ENCODE measurements around the gene ZNF66.
A peak's percentile ranks its signal among the peaks of the same experiment; 100 is the strongest.
"Not testable (repeated sequence)": the region's sequence is repeated elsewhere in the genome, so short reads cannot be mapped to it uniquely, and the experiment has no call there.

ZNF66 gene

DNA sequence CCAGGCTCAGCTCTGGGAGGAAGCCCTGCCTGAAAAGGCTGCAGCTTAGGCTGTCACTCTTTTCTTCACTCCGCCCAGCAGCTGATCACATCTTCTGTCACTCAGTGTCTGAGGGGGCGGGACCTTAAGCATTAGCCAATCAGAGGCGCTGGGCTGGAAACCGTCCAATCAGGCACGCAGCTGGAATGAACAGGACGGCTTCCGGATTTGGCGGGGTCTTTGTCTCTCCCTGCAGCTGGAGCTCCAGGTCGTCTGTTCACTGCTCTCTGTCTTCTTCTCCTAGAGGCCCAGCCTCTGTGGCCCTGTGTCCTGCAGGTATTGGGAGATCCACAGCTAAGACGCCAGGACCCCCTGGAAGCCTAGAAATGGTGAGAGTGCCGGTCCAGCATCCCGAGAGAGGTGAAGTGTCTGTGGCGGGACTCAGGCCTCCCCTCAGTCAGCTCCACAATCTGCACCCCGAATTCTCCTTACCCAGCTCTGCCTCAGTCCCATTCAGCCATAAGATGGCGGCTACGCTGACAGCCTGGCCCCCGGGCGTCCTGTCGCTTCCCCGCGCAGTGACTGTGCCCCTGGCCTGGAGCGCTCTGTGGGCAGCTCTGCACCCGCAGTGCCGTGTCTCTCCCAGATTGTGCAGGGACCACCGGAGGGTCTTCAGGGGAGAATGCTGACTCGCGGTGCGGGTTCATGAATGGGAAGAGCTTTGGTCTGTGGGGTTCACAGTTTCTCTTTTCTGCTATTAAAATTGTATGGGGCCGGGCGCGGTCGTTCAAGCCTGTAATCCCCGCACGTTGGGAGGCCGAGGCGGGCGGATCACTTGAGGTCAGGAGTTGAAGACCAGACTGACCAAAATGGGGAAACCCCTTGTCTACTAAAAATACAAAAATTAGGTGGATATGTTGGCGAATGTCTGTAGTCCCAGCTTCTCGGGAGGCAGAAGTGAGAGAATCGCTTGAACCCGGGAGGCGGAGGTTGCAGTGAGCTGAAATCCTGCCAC lies at the start of gene ZNF66:
Gene ZNF66 (plus strand): TSS at position 222 of the 994 bp plus-strand sequence. CDS start 144 bp downstream, at position 366.
- no peaks in the 10 kb centered on the region for H3K36me3 ChIP-seq (ENCODE audit: insufficient read depth, low read length)
- no peak for TF ChIP-seq POLR2AphosphoS5 (IDR thresholded peaks at IDR 0.05; ENCODE audit: borderline replicate concordance, low read depth, low read length)
- no peak within 1 kb of the TSS for H3K27ac ChIP-seq
- no peaks in the 10 kb centered on the region for H3K9me3 ChIP-seq (ENCODE audit: low read depth, low read length)
- H3K9ac ChIP-seq (ENCODE audit: insufficient read length), result peak within 1 kb of the TSS; percentile 57
- peak; percentile 1 for DNase-seq (ENCODE audit: low read depth, low spot score)
- H3K4me3 ChIP-seq, result peak within 1 kb of the TSS; percentile 73

DNA sequence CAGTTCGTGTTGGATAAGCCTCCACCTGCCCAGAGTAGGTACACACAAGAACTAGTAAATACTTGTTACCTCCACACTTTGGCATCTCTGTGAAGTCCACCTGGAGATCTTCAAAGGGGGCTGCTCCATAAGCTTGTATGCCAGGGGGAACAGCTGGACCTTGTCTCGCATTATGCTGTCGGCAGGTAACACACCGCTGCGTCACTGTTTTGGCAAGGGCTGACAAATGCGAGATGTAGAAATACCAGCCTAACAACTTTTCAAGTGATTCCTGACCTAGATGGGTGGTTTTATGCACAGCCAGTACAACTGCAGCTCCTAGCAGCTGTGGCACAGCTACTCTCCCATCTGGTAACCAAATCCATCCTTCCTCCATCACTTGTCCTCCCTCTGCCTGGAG lies 25.9 kb upstream of the ZNF66 start:
- H3K27ac ChIP-seq; H3K9me3 ChIP-seq (ENCODE audit: low read depth, low read length); H3K36me3 ChIP-seq (ENCODE audit: insufficient read depth, low read length); H3K9ac ChIP-seq (ENCODE audit: insufficient read length); DNase-seq (ENCODE audit: low read depth, low spot score); H3K4me3 ChIP-seq: not testable (repeated sequence)

DNA sequence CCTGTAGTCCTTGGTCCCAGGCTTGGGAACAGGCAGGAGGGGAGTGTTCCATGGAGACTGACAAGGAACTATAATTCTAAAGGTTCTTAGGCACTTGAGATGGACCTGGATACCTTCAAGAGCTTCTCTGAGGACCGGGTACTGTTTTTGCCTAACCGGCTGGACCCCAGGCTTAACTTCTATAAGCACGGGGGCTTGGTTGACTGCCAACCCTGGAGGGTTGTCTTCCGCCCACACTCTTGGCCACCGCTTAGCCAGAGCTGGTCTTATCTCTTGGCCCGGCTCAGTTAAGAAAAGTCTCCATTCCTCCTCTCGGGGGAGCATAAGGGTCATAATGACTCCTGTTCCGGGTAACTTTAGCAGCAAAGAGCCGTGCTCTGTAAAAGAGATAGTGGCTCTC lies 23.8 kb upstream of the ZNF66 start:
- H3K4me3 ChIP-seq; H3K9me3 ChIP-seq (ENCODE audit: low read depth, low read length); H3K27ac ChIP-seq; DNase-seq (ENCODE audit: low read depth, low spot score); H3K9ac ChIP-seq (ENCODE audit: insufficient read length); H3K36me3 ChIP-seq (ENCODE audit: insufficient read depth, low read length): not testable (repeated sequence)

DNA sequence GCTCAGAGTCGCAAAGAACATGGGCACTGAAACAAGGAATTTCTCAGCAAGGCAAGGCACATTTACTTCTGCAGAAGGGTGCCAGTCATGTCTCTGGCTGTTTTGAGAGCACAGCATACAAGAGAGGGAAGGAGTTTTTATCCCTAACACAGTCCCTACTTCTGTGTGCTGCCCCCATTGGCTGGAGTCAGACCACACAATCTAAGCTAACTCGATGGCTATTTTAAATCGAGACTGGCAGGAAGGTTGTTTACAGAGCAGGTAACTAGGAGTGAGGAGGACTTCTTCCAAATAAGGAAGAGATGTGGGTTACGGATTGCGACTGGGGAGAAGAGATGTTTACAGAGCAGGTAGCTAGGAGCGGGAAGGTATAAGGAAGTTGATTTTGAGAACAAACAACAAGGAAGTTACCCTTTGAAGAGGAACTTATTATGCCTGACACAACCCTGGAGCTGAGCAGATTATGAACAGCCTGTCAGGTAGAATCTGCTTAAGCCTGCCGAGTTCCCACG lies 6.8 kb upstream of the ZNF66 start:
- DNase-seq (ENCODE audit: low read depth, low spot score); H3K4me3 ChIP-seq; H3K36me3 ChIP-seq (ENCODE audit: insufficient read depth, low read length); H3K9ac ChIP-seq (ENCODE audit: insufficient read length); H3K9me3 ChIP-seq (ENCODE audit: low read depth, low read length); H3K27ac ChIP-seq: not testable (repeated sequence)

DNA sequence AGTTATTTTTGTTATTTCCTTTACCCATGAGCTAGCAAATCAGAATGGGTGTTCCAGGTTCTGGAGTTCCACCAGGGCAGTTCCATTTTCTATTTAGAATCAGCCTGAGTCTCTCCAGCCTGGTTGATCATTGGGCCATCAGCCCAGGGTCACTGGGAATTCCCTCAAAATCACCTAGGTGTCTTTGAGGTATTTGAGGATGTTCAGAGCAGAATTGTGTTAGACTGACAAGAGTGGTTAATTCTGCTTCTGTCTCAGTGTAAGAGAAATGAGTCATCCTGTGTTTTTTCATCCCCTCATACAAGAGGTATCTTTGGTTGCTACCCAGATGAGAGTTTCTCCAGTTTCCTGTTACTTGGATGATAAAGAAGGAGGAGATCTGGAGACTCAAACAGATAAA lies 11.7 kb downstream of the ZNF66 start:
- H3K36me3 ChIP-seq (ENCODE audit: insufficient read depth, low read length), result no peaks in the 10 kb centered on the region; the same call in 1 of the 2 replicates
- no peak overlapping the region for H3K4me3 ChIP-seq
- H3K9ac ChIP-seq (ENCODE audit: insufficient read length), result no peak overlapping the region
- no peak for DNase-seq (ENCODE audit: low read depth, low spot score)
- no peak overlapping the region for H3K27ac ChIP-seq
- TF ChIP-seq POLR2AphosphoS5 (IDR thresholded peaks at IDR 0.05; ENCODE audit: borderline replicate concordance, low read depth, low read length) (no peak), EZH2 (IDR thresholded peaks at IDR 0.05) (no peak), FOXP2 (optimal IDR thresholded peaks at IDR 0.05; ENCODE audit: control extremely low read depth, extremely low read length, insufficient read depth) (no peak)
- H3K9me3 ChIP-seq (ENCODE audit: low read depth, low read length), result no peaks in the 10 kb centered on the region

DNA sequence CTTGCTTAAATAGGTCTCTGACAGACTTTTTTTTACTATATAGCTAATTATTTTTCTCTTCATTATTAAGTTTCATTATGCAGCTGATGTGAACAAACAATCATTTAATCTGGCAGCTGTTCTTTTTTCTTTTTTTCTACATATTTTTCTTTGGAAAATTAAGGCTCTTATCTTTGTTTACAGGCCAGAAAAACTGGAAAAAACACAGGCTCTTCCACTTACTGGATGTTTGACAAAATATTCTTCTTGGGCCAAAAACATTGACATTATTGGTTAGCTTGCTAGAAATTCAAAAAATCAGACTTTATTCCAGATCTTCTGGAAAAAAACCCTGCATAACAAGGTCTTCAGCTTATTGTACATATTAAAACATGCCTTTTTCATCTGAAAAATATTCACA lies 15.7 kb downstream of the ZNF66 start:
- H3K9me3 ChIP-seq (ENCODE audit: low read depth, low read length), result no peaks in the 10 kb centered on the region
- TF ChIP-seq POLR2AphosphoS5 (IDR thresholded peaks at IDR 0.05; ENCODE audit: borderline replicate concordance, low read depth, low read length) (no peak), FOXP2 (optimal IDR thresholded peaks at IDR 0.05; ENCODE audit: control extremely low read depth, extremely low read length, insufficient read depth) (no peak), EZH2 (IDR thresholded peaks at IDR 0.05) (no peak)
- H3K27ac ChIP-seq, result no peak overlapping the region
- no peak for DNase-seq (ENCODE audit: low read depth, low spot score)
- no peak overlapping the region for H3K4me3 ChIP-seq
- H3K36me3 ChIP-seq (ENCODE audit: insufficient read depth, low read length), result no peaks in the 10 kb centered on the region
- no peak overlapping the region for H3K9ac ChIP-seq (ENCODE audit: insufficient read length)

GRCh38 chr19:20806311-20807262 lies 30.5 kb downstream of the ZNF66 start:
- H3K9ac ChIP-seq (ENCODE audit: insufficient read length); H3K36me3 ChIP-seq (ENCODE audit: insufficient read depth, low read length); H3K9me3 ChIP-seq (ENCODE audit: low read depth, low read length); H3K4me3 ChIP-seq; DNase-seq (ENCODE audit: low read depth, low spot score); H3K27ac ChIP-seq: not testable (repeated sequence)

- H3K9ac ChIP-seq (ENCODE audit: insufficient read length), result no peak overlapping the region
- no peaks in the 10 kb centered on the region; the same call in 1 of the 2 replicates for H3K9me3 ChIP-seq (ENCODE audit: low read depth, low read length)
- no peak for DNase-seq (ENCODE audit: low read depth, low spot score)
- no peak for TF ChIP-seq EZH2 (IDR thresholded peaks at IDR 0.05)
- TF ChIP-seq POLR2AphosphoS5 (IDR thresholded peaks at IDR 0.05; ENCODE audit: borderline replicate concordance, low read depth, low read length), result no peak
- no peak for TF ChIP-seq FOXP2 (optimal IDR thresholded peaks at IDR 0.05; ENCODE audit: control extremely low read depth, extremely low read length, insufficient read depth)
- H3K36me3 ChIP-seq (ENCODE audit: insufficient read depth, low read length), result no peaks in the 10 kb centered on the region
- no peak overlapping the region for H3K27ac ChIP-seq
- H3K4me3 ChIP-seq, result no peak overlapping the region
These were observed 64.3 kb downstream of the ZNF66 start for GRCh38 chr19:20840371-20840770.
